ENCODE results near the gene PLXDC2.

PLXDC2 gene

GRCh38 chr10:19857876-19858275 lies 41.6 kb downstream of the PLXDC2 start:
- no peak for DNase-seq (ENCODE audit: low read depth in 3 of 3)

- DNase-seq (ENCODE audit: low read depth in 3 of 3): no peak
These were observed 43.9 kb downstream of the PLXDC2 start for GRCh38 chr10:19860107-19860506.

GRCh38 chr10:19862811-19863515 lies 46.7 kb downstream of the PLXDC2 start:
- DNase-seq (ENCODE audit: low read depth in 3 of 3): no peak

GRCh38 chr10:19865676-19866075 lies 49.4 kb downstream of the PLXDC2 start:
- DNase-seq (ENCODE audit: low read depth in 3 of 3): no peak

- DNase-seq (ENCODE audit: low read depth in 3 of 3): no peak
These were observed 53.1 kb downstream of the PLXDC2 start for GRCh38 chr10:19869370-19869769.

GRCh38 chr10:19872504-19873271 lies 56.5 kb downstream of the PLXDC2 start:
- DNase-seq (ENCODE audit: low read depth in 3 of 3): no peak

GRCh38 chr10:19874190-19874589 lies 58.0 kb downstream of the PLXDC2 start:
- DNase-seq (ENCODE audit: low read depth in 3 of 3): no peak

GRCh38 chr10:19874791-19875190 lies 58.6 kb downstream of the PLXDC2 start:
- no peak for DNase-seq (ENCODE audit: low read depth in 3 of 3)

- no peak for DNase-seq (ENCODE audit: low read depth in 3 of 3)
These were observed 60.3 kb downstream of the PLXDC2 start for GRCh38 chr10:19876570-19876969.

- DNase-seq (ENCODE audit: low read depth in 3 of 3): no peak
These were observed 61.4 kb downstream of the PLXDC2 start for GRCh38 chr10:19877466-19878255.

GRCh38 chr10:19882621-19883020 lies 66.4 kb downstream of the PLXDC2 start:
- DNase-seq (ENCODE audit: low read depth in 3 of 3): no peak

GRCh38 chr10:19888061-19888660 lies 71.9 kb downstream of the PLXDC2 start:
- no peak for DNase-seq (ENCODE audit: low read depth in 3 of 3)

GRCh38 chr10:19889256-19889655 lies 73.0 kb downstream of the PLXDC2 start:
- DNase-seq (ENCODE audit: low read depth in 3 of 3): no peak

- no peak for DNase-seq (ENCODE audit: low read depth in 3 of 3)
These were observed 75.2 kb downstream of the PLXDC2 start for GRCh38 chr10:19891429-19891828.

- no peak for DNase-seq (ENCODE audit: low read depth in 3 of 3)
These were observed 76.0 kb downstream of the PLXDC2 start for GRCh38 chr10:19892270-19892669.

GRCh38 chr10:19892677-19893076 lies 76.4 kb downstream of the PLXDC2 start:
- DNase-seq (ENCODE audit: low read depth in 3 of 3): no peak

GRCh38 chr10:19895500-19895899 lies 79.3 kb downstream of the PLXDC2 start:
- no peak for DNase-seq (ENCODE audit: low read depth in 3 of 3)

GRCh38 chr10:19902456-19902855 lies 86.2 kb downstream of the PLXDC2 start:
- no peak for DNase-seq (ENCODE audit: low read depth in 3 of 3)

- DNase-seq (ENCODE audit: low read depth in 3 of 3): no peak
These were observed 88.0 kb downstream of the PLXDC2 start for GRCh38 chr10:19904202-19904661.

GRCh38 chr10:19906108-19906791 lies 90.0 kb downstream of the PLXDC2 start:
- DNase-seq (ENCODE audit: low read depth in 3 of 3): no peak

GRCh38 chr10:19908991-19909696 lies 92.9 kb downstream of the PLXDC2 start:
- no peak for DNase-seq (ENCODE audit: low read depth in 3 of 3)

Measured in stimulated activated CD4-positive, alpha-beta T cell treated with anti-CD3 and anti-CD28 coated beads, TNF-alpha, amount 100 ng/mL, for 24 hours (primary cell).